Sciatic nerve (tissue), 2 donors: Measurements from ENCODE around the gene PSD. TPM values are rescaled to one million over a fixed set of nuclear protein-coding genes. Genes with fewer than 3 reads are reported as not detected.

Source experiments
- ATAC-seq: fragments of 200-7000 bp; cut with Tn5 transposase; one replicate; pipeline ENCODE4 v1.9.1; 2020; ENCODE audit warnings: mild to moderate bottlenecking, moderate library complexity
- DNase-seq: peaks from one replicate; pipeline ENCODE4 v3.0.0-alpha.2; 2020; ENCODE audit warnings: low spot score
- intact Hi-C: fragments of 100-400 bp; cut with DNase I; formaldehyde crosslinking; loops from one replicate; pipeline ENCODE4 v1.14.2; 2022
- total RNA-seq: library from RNA; stranded (reverse); fragmentation: NEBNext Ultra II Directional; extraction: Animal tissue kit (Norgen Biotek cat#: 25700); gene quantifications from one replicate; pipeline ENCODE4 v1.2.1, GENCODE V29; 2021
- donor health status: DM: no; HTN: no; CAD: no.
- donor health status: DM: no; HTN: no; CAD: no.

PSD gene
- total RNA-seq, 1 donor from 2014 or later: 1.9 TPM

- no peak for ATAC-seq
- intact Hi-C loops: no loop called here
- no peak for DNase-seq
Measured at GRCh38 chr10:102450124-102450373, 31.5 kb upstream of the PSD start.

GRCh38 chr10:102449321-102450123 lies 30.9 kb upstream of the PSD start:
- intact Hi-C loops: no loop called here
- peak; percentile 75 for DNase-seq
- ATAC-seq: peak; percentile 75

GRCh38 chr10:102444851-102445250 lies 26.3 kb upstream of the PSD start:
- ATAC-seq (no peak), DNase-seq (no peak)
- intact Hi-C loops: no loop called here

GRCh38 chr10:102438374-102438773 lies 19.8 kb upstream of the PSD start:
- ATAC-seq (no peak), DNase-seq (no peak)
- intact Hi-C loops: no loop called here

- ATAC-seq (no peak), DNase-seq (no peak)
- intact Hi-C loops: no loop called here
Measured at GRCh38 chr10:102437515-102437914, 18.9 kb upstream of the PSD start.

- DNase-seq (no peak), ATAC-seq (no peak)
- intact Hi-C loops: no loop called here
Measured at GRCh38 chr10:102436312-102436711, 17.7 kb upstream of the PSD start.

GRCh38 chr10:102435529-102436233 lies 17.1 kb upstream of the PSD start:
- ATAC-seq: no peak
- intact Hi-C loops: no loop called here
- no peak for DNase-seq

- ATAC-seq (no peak), DNase-seq (no peak)
- intact Hi-C loops: no loop called here
Measured at GRCh38 chr10:102435133-102435497, 16.5 kb upstream of the PSD start.

GRCh38 chr10:102434394-102435132 lies 16.0 kb upstream of the PSD start:
- ATAC-seq (peak; percentile 2), DNase-seq (no peak)
- intact Hi-C loops: no loop called here

- DNase-seq: no peak
- no peak for ATAC-seq
- intact Hi-C loops: no loop called here
Measured at GRCh38 chr10:102433619-102434046, 15.0 kb upstream of the PSD start.

GRCh38 chr10:102432162-102432950 lies 13.8 kb upstream of the PSD start, which contains the start of gene CUEDC2:
CUEDC2 (minus strand) TSS chr10:102432574; CDS start chr10:102425188, 7,386 bp downstream.
- peak; percentile 98 for DNase-seq
- peak; percentile 97 for ATAC-seq
- intact Hi-C loops: no loop called here

- peak; percentile 5 for ATAC-seq
- intact Hi-C loops: no loop called here
- DNase-seq: no peak
Measured at GRCh38 chr10:102431452-102432124, 13.0 kb upstream of the PSD start.

GRCh38 chr10:102429468-102429867 lies 10.9 kb upstream of the PSD start:
- ATAC-seq (no peak), DNase-seq (no peak)
- intact Hi-C loops: no loop called here

GRCh38 chr10:102426803-102427287 lies 8.3 kb upstream of the PSD start:
- ATAC-seq (no peak), DNase-seq (no peak)
- intact Hi-C loops: no loop called here

GRCh38 chr10:102425444-102425843 lies 6.9 kb upstream of the PSD start:
- ATAC-seq (no peak), DNase-seq (no peak)
- intact Hi-C loops: no loop called here

GRCh38 chr10:102424916-102425315 lies 6.3 kb upstream of the PSD start:
- ATAC-seq (no peak), DNase-seq (no peak)
- intact Hi-C loops: no loop called here

- DNase-seq (no peak), ATAC-seq (no peak)
- intact Hi-C loops: no loop called here
Measured at GRCh38 chr10:102424145-102424544, 5.6 kb upstream of the PSD start.

- DNase-seq (no peak), ATAC-seq (no peak)
- intact Hi-C loops: no loop called here
Measured at GRCh38 chr10:102423372-102423968, 4.9 kb upstream of the PSD start.
